Endothelial cell of umbilical vein (primary cell): ENCODE data around the gene TAPBPL. TPM values are rescaled to one million over a fixed set of nuclear protein-coding genes. Genes with fewer than 3 reads are reported as not detected.

Source experiments
- BruUV-seq: library from RNA; stranded (reverse); fragments of 400-500 nt; replicated peaks from 2 replicates; lab custom pipeline; 2021; lab: Mats Ljungman, UMichigan
- CTCF ChIA-PET: fragments of 300-600, 350-600 bp; sonication (Branson Sonifier 250); formaldehyde crosslinking; loops from one replicate; lab custom pipeline; 2021; ENCODE audit warnings: antibody characterized with exemption, inconsistent platforms; lab: Charles Lee
- POLR2A ChIA-PET: fragments of 300-600, 350-600 bp; sonication (Branson Sonifier 250); formaldehyde crosslinking; loops from one replicate; lab custom pipeline; 2021; ENCODE audit warnings: antibody characterized with exemption, inconsistent platforms; lab: Charles Lee
- DNase-seq: peaks from one replicate; pipeline ENCODE4 v3.0.0-alpha.2; 2011; ENCODE audit warnings: low read depth, low spot score
- FAIRE-seq: peaks from 2 replicates; lab custom pipeline; 2011; peaks lifted over from hg19 to GRCh38; lab: Jason Lieb, UNC
- H2AFZ ChIP-seq: 2 replicates; pipeline ENCODE4 v1.6.0; 2012; ENCODE audit warnings: low read depth, low read length, control low read depth, inconsistent platforms
- H3K27ac ChIP-seq: 2 replicates; pipeline ENCODE4 v1.5.1; 2011; ENCODE audit warnings: low read depth, mild to moderate bottlenecking, control low read depth, low read length, moderate library complexity; ENCODE audit not compliant: insufficient read depth
- H3K27me3 ChIP-seq, 2 experiments: 2 replicates each; pipeline versions ENCODE4 v1.6.0 to v1.6.1; 2011; ENCODE audit warnings: low read length in 2 of 2, mixed read lengths in 1 of 2; ENCODE audit not compliant: control insufficient read depth in 2 of 2, insufficient read depth in 2 of 2
- H3K36me3 ChIP-seq, 2 experiments: 2 replicates in 1 of 2; 3 replicates in 1 of 2; pipeline ENCODE4 v1.5.1; 2011; ENCODE audit warnings: low read length in 2 of 2, mild to moderate bottlenecking in 1 of 2, moderate library complexity in 1 of 2; ENCODE audit not compliant: control insufficient read depth in 2 of 2, insufficient read depth in 2 of 2; ENCODE audit errors: extremely low read depth in 1 of 2
- H3K4me1 ChIP-seq: 3 replicates; pipeline ENCODE4 v1.5.1; 2011; ENCODE audit warnings: mild to moderate bottlenecking, low read length; ENCODE audit not compliant: control insufficient read depth, insufficient read depth; ENCODE audit errors: extremely low read depth
- H3K4me2 ChIP-seq: 2 replicates; pipeline ENCODE4 v1.6.1; 2011; ENCODE audit warnings: low read length, control low read depth, mixed read lengths; ENCODE audit not compliant: insufficient read depth
- H3K4me3 ChIP-seq, 3 experiments: fragments of 200-600 bp in 1 of 3; sonication (generic), shearing (Covaris generic) in 1 of 3; replicated peaks in 1 of 3; 2 replicates each; pipeline ENCODE4 v1.5.1; 2011 to 2016; ENCODE audit warnings: control low read depth in 3 of 3, low read length in 3 of 3, mild to moderate bottlenecking in 2 of 3, inconsistent platforms in 1 of 3, low read depth in 1 of 3, moderate library complexity in 1 of 3; ENCODE audit not compliant: insufficient read depth in 1 of 3
- H3K79me2 ChIP-seq: 2 replicates; pipeline ENCODE4 v1.6.0; 2012; ENCODE audit warnings: low read length, inconsistent platforms; ENCODE audit not compliant: control insufficient read depth, insufficient read depth
- H3K9ac ChIP-seq: replicated peaks from 2 replicates; pipeline ENCODE3; 2011; ENCODE audit warnings: low read length, control low read depth; ENCODE audit not compliant: insufficient read depth; ENCODE audit errors: extremely low read depth
- H3K9me1 ChIP-seq: replicated peaks from 3 replicates; pipeline ENCODE4 v1.6.0; 2011; ENCODE audit warnings: mild to moderate bottlenecking, low read length; ENCODE audit not compliant: control insufficient read depth, insufficient read depth; ENCODE audit errors: extremely low read depth
- H3K9me3 ChIP-seq: replicated peaks from 2 replicates; pipeline ENCODE4 v1.5.1; 2012; ENCODE audit warnings: low read length, inconsistent platforms; ENCODE audit not compliant: control insufficient read depth, insufficient read depth
- H4K20me1 ChIP-seq: replicated peaks from 2 replicates; pipeline ENCODE3; 2011; ENCODE audit warnings: mild to moderate bottlenecking, low read length; ENCODE audit not compliant: control insufficient read depth, insufficient read depth; ENCODE audit errors: extremely low read depth
- EZH2 ChIP-seq: IDR thresholded peaks from 2 replicates; pipeline ENCODE4 v1.6.1; 2012; ENCODE audit warnings: borderline replicate concordance, low read depth, mild to moderate bottlenecking, moderate library complexity, low read length, inconsistent platforms; ENCODE audit not compliant: severe bottlenecking
- FOS ChIP-seq: IDR thresholded peaks from 2 replicates; pipeline ENCODE4 v1.6.1; 2011; ENCODE audit warnings: mild to moderate bottlenecking, low read length, moderate library complexity, borderline replicate concordance; ENCODE audit not compliant: insufficient read depth
- GATA2 ChIP-seq: IDR thresholded peaks from 2 replicates; pipeline ENCODE4 v1.7.0; 2011; ENCODE audit warnings: low read depth, mild to moderate bottlenecking, moderate library complexity, mixed read lengths, low read length; ENCODE audit not compliant: insufficient read length, insufficient read depth
- JUN ChIP-seq: IDR thresholded peaks from 2 replicates; pipeline ENCODE4 v1.6.1; 2011; ENCODE audit warnings: borderline replicate concordance, low read depth; ENCODE audit not compliant: insufficient read length, insufficient read depth
- MYC ChIP-seq: IDR thresholded peaks from one replicate; pipeline ENCODE4 v1.6.1; 2011; ENCODE audit warnings: mild to moderate bottlenecking, low read depth, low read length
- POLR2A ChIP-seq: IDR thresholded peaks from 2 replicates; pipeline ENCODE4 v1.6.1; 2012; ENCODE audit warnings: low read depth, mild to moderate bottlenecking, control low read depth, low read length
- POLR2AphosphoS5 ChIP-seq: IDR thresholded peaks from 2 replicates; pipeline ENCODE4 v1.6.1; 2012; ENCODE audit warnings: low read depth, mild to moderate bottlenecking, control low read depth, low read length, moderate library complexity; ENCODE audit not compliant: insufficient read depth
- dilution Hi-C: fragments of 300-500 bp; cut with MboI; formaldehyde crosslinking; loops from one replicate; pipeline ENCODE4 v1.15.0; 2019; ENCODE audit warnings: low sequenced_read_pairs; ENCODE audit not compliant: extremely low pct_ligation_motif_present
- intact Hi-C: fragments of 100-400 bp; cut with micrococcal nuclease; formaldehyde crosslinking; loops from one replicate; pipeline ENCODE4 v1.10.0; 2022
- polyA plus RNA-seq, 4 experiments: library from polyadenylated mRNA; depleted of rRNA in 3 of 4; stranded (reverse) in 3 of 4; unstranded in 1 of 4; fragments of >200 nt; gene quantifications; 2 replicates each; pipeline versions ENCODE4 v1.2.1 to v1.2.3, GENCODE V29; 2011 to 2012; ENCODE audit warnings: missing spikeins in 1 of 4
- total RNA-seq: library from RNA; stranded (reverse); gene quantifications from 2 replicates; pipeline ENCODE4 v1.2.3, GENCODE V29; 2021
- TF ChIP-seq, protein P1 (sequence below): IDR thresholded peaks from 2 replicates; pipeline ENCODE4 v1.6.1; 2011; ENCODE audit not compliant: insufficient read depth, insufficient read length
- TF ChIP-seq, protein P2 (sequence below), 2 donors: IDR thresholded peaks; 1 replicate in 1 of 2; 2 replicates in 1 of 2; pipeline ENCODE4 v1.5.1; 2011; ENCODE audit warnings: low read length in 2 of 2, mild to moderate bottlenecking in 2 of 2, moderate library complexity in 2 of 2, control low read depth in 1 of 2, inconsistent platforms in 1 of 2, low read depth in 1 of 2; ENCODE audit not compliant: insufficient read depth in 1 of 2; ENCODE audit errors: extremely low read depth in 1 of 2

TAPBPL gene
- total and polyA plus RNA-seq, 2 donors (not counting 3 experiments of a cell fraction or from before 2014, with no cell fraction given), result 11.7 to 28.6 TPM

DNA sequence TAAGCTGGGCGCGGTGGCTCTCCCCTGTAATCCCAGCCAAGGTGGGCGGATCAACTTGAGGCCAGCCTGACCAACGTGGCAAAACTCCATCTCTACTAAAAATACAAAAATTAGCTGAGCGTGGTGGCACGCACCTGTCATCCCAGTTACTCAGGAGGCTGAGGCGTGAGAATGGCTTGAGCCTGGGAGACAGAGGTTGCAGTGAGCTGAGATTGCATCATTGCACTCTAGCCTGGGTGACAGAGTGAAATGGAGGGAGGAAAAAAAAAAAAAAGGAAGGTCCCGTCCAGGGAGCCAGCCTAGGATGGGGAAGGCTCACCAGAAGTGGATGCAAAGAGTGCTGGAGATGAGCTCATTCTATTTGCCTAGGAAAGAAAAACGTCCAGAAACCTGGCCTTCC lies 9.0 kb upstream of the TAPBPL start:
- H3K36me3 ChIP-seq, result no peaks in the 10 kb centered on the region
- H3K79me2 ChIP-seq, result no peaks in the 10 kb centered on the region
- H3K9me3 ChIP-seq, result no peaks in the 10 kb centered on the region
- no peak overlapping the region for H3K4me2 ChIP-seq
- FAIRE-seq (no peak), DNase-seq (no peak)
- ChIA-PET POLR2A (interaction anchor here (0.5 kb wide), 1 partner anchor 103 kb away, joined by 5 read pairs; no protein-coding TSS in a partner anchor), CTCF (interaction anchor here (0.9 to 1.4 kb wide), 3 partner anchors 8 to 23 kb away, joined by 4 to 5 read pairs (median 4); no protein-coding TSS in a partner anchor)
- H3K4me1 ChIP-seq, result no peaks in the 10 kb centered on the region
- H2AFZ ChIP-seq, result no peak overlapping the region
- TF ChIP-seq EZH2 (no peak), FOS (no peak), POLR2A (no peak), POLR2AphosphoS5 (no peak), GATA2 (no peak), JUN (no peak), MYC (no peak)
- TF ChIP-seq, protein P1, sequence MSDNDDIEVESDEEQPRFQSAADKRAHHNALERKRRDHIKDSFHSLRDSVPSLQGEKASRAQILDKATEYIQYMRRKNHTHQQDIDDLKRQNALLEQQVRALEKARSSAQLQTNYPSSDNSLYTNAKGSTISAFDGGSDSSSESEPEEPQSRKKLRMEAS, result no peak
- TF ChIP-seq, protein P2, sequence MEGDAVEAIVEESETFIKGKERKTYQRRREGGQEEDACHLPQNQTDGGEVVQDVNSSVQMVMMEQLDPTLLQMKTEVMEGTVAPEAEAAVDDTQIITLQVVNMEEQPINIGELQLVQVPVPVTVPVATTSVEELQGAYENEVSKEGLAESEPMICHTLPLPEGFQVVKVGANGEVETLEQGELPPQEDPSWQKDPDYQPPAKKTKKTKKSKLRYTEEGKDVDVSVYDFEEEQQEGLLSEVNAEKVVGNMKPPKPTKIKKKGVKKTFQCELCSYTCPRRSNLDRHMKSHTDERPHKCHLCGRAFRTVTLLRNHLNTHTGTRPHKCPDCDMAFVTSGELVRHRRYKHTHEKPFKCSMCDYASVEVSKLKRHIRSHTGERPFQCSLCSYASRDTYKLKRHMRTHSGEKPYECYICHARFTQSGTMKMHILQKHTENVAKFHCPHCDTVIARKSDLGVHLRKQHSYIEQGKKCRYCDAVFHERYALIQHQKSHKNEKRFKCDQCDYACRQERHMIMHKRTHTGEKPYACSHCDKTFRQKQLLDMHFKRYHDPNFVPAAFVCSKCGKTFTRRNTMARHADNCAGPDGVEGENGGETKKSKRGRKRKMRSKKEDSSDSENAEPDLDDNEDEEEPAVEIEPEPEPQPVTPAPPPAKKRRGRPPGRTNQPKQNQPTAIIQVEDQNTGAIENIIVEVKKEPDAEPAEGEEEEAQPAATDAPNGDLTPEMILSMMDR (IDR thresholded peaks at IDR 0.05; ENCODE audit: extremely low read depth in 1 of 2, insufficient read depth in 1 of 2, low read depth in 1 of 2, low read length in 2 of 2), result no peak
- no TSS peak for BruUV-seq
- no peaks in the 10 kb centered on the region for H4K20me1 ChIP-seq
- no peak overlapping the region for H3K4me3 ChIP-seq
- H3K9me1 ChIP-seq, result no peaks in the 10 kb centered on the region
- dilution Hi-C loops (no loop called here), intact Hi-C loops (no loop called here)
- H3K9ac ChIP-seq, result no peak overlapping the region
- no peak overlapping the region for H3K27ac ChIP-seq
- no peaks in the 10 kb centered on the region for H3K27me3 ChIP-seq
